ENCODE data around the gene TAOK3.

TAOK3 gene

DNA sequence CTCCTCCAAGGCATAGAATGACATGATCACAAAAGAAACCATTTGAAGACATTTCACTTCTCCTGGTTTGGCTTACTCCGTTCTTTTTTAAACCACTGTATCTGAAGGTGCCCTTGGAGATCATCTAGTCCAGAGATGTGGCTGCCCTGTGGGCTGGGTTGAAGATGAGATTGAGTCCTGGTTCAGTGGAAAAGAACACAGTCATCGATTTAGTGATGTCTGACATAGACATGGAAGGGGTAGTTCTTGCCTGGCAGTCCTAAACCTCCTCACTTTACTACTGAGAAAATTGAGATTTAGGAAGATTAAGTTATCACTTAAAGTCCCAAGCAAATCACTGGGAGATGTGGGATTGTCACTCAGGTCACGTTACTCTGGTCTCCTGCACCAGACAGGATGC, 271.7 kb downstream of the TAOK3 start:
- TF ChIP-seq, protein P1, sequence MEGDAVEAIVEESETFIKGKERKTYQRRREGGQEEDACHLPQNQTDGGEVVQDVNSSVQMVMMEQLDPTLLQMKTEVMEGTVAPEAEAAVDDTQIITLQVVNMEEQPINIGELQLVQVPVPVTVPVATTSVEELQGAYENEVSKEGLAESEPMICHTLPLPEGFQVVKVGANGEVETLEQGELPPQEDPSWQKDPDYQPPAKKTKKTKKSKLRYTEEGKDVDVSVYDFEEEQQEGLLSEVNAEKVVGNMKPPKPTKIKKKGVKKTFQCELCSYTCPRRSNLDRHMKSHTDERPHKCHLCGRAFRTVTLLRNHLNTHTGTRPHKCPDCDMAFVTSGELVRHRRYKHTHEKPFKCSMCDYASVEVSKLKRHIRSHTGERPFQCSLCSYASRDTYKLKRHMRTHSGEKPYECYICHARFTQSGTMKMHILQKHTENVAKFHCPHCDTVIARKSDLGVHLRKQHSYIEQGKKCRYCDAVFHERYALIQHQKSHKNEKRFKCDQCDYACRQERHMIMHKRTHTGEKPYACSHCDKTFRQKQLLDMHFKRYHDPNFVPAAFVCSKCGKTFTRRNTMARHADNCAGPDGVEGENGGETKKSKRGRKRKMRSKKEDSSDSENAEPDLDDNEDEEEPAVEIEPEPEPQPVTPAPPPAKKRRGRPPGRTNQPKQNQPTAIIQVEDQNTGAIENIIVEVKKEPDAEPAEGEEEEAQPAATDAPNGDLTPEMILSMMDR (IDR thresholded peaks at IDR 0.05; ENCODE audit: insufficient read depth, missing control alignments) = no peak
- no peak for FAIRE-seq
- DNase-seq (ENCODE audit: insufficient read length, low spot score) = no peak

Data from D721Med (cell line).